Measurements from ENCODE around the gene RAB22A.

- TF ChIP-seq CTCF (IDR thresholded peaks at IDR 0.05; ENCODE audit: borderline replicate concordance, extremely low read depth, low read length, poor library complexity, severe bottlenecking), result no peak
- no peak for TF ChIP-seq EZH2 (IDR thresholded peaks at IDR 0.05; ENCODE audit: borderline replicate concordance, low read depth, low read length, severe bottlenecking)
Observed at GRCh38 chr20:58305061-58305460, 4.5 kb upstream of the RAB22A start.

Data from DND-41 (cell line).